ENCODE results near the gene SMCO2.

DNA sequence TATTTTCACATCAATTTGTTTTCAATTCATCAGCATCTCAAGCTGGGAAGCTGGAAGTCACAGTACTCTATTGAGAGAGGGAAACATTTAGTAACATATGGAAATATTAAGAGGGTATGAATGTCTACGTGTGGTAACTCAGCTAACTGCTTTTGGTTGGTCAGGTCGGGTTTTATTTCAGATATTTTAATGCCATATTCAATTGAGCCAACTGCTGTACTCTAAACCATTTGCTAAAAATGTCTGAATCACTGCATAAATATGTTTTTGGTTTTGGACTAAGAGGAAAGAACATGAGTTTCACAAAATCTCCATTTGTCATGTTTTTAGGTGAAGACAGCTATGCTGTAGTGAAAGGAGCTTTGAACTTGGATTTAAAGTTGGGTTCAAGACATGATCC lies 58.6 kb downstream of the SMCO2 start:
- TF ChIP-seq, protein P1, sequence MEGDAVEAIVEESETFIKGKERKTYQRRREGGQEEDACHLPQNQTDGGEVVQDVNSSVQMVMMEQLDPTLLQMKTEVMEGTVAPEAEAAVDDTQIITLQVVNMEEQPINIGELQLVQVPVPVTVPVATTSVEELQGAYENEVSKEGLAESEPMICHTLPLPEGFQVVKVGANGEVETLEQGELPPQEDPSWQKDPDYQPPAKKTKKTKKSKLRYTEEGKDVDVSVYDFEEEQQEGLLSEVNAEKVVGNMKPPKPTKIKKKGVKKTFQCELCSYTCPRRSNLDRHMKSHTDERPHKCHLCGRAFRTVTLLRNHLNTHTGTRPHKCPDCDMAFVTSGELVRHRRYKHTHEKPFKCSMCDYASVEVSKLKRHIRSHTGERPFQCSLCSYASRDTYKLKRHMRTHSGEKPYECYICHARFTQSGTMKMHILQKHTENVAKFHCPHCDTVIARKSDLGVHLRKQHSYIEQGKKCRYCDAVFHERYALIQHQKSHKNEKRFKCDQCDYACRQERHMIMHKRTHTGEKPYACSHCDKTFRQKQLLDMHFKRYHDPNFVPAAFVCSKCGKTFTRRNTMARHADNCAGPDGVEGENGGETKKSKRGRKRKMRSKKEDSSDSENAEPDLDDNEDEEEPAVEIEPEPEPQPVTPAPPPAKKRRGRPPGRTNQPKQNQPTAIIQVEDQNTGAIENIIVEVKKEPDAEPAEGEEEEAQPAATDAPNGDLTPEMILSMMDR (IDR thresholded peaks at IDR 0.05 in 2 of 3, conservative IDR thresholded peaks at IDR 0.05 in 1 of 3; ENCODE audit: borderline replicate concordance in 1 of 3, insufficient read depth in 1 of 3, low read depth in 2 of 3, low read length in 2 of 3), result no peak
- TF ChIP-seq ZNF274 (IDR thresholded peaks at IDR 0.05; ENCODE audit: low read depth, low read length) (no peak), CEBPB (IDR thresholded peaks at IDR 0.05; ENCODE audit: low read depth) (no peak), POLR2A (IDR thresholded peaks at IDR 0.05; ENCODE audit: borderline replicate concordance, extremely low read depth, insufficient read depth, insufficient read length) (no peak), YY1 (IDR thresholded peaks at IDR 0.05; ENCODE audit: extremely low read depth, insufficient replicate concordance, low read depth, low read length) (no peak), EZH2 (IDR thresholded peaks at IDR 0.05) (no peak), SP1 (IDR thresholded peaks at IDR 0.05; ENCODE audit: low read depth) (no peak), SRF (IDR thresholded peaks at IDR 0.05; ENCODE audit: low read depth) (no peak), POLR2AphosphoS5 (IDR thresholded peaks at IDR 0.05; ENCODE audit: low read depth, low read length) (no peak), TCF7L2 (IDR thresholded peaks at IDR 0.05; ENCODE audit: borderline replicate concordance, extremely low read depth, insufficient read depth, insufficient read length) (no peak), ELF1 (IDR thresholded peaks at IDR 0.05; ENCODE audit: borderline replicate concordance, low read depth) (no peak)
- TF ChIP-seq, protein P2, sequence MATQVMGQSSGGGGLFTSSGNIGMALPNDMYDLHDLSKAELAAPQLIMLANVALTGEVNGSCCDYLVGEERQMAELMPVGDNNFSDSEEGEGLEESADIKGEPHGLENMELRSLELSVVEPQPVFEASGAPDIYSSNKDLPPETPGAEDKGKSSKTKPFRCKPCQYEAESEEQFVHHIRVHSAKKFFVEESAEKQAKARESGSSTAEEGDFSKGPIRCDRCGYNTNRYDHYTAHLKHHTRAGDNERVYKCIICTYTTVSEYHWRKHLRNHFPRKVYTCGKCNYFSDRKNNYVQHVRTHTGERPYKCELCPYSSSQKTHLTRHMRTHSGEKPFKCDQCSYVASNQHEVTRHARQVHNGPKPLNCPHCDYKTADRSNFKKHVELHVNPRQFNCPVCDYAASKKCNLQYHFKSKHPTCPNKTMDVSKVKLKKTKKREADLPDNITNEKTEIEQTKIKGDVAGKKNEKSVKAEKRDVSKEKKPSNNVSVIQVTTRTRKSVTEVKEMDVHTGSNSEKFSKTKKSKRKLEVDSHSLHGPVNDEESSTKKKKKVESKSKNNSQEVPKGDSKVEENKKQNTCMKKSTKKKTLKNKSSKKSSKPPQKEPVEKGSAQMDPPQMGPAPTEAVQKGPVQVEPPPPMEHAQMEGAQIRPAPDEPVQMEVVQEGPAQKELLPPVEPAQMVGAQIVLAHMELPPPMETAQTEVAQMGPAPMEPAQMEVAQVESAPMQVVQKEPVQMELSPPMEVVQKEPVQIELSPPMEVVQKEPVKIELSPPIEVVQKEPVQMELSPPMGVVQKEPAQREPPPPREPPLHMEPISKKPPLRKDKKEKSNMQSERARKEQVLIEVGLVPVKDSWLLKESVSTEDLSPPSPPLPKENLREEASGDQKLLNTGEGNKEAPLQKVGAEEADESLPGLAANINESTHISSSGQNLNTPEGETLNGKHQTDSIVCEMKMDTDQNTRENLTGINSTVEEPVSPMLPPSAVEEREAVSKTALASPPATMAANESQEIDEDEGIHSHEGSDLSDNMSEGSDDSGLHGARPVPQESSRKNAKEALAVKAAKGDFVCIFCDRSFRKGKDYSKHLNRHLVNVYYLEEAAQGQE (IDR thresholded peaks at IDR 0.05; ENCODE audit: low read depth), result no peak
